PC-9 (cell line): ENCODE data around the gene VPS8.

Experiments used
- CTCF ChIP-seq: fragments of 200-600 bp; sonication (generic); conservative IDR thresholded peaks from 2 replicates; pipeline ENCODE4 v1.6.1; 2017; ENCODE audit warnings: mixed run types, antibody characterized with exemption, mild to moderate bottlenecking, moderate library complexity
- EZH2 ChIP-seq: fragments of 200-600 bp; sonication (generic); IDR thresholded peaks from 2 replicates; pipeline ENCODE4 v1.8.0; 2017; ENCODE audit warnings: antibody characterized with exemption, low read depth

GRCh38 chr3:184970186-184970585 lies 158.2 kb downstream of the VPS8 start:
- TF ChIP-seq CTCF (no peak), EZH2 (no peak)
